ENCODE data around the gene NDNF.

DNA sequence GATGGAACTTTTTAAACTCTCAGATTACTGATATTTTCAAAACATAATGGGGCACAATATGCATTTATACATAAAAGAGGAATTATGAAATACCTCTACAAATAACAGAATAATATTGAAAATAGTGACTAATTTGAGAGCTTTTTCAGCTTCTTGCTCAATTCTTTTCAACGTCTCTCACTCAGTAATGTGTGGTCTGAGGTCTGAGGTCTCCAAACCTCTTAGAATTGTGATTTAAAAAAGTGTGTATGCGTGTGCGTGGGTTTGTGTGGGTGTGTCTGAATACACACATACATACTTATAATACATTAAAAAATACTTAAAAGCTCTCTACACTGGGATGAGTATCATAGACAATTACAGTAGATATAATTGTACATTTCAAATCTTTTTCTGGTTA, 7.9 kb downstream of the NDNF start:
- TF ChIP-seq, protein P1, sequence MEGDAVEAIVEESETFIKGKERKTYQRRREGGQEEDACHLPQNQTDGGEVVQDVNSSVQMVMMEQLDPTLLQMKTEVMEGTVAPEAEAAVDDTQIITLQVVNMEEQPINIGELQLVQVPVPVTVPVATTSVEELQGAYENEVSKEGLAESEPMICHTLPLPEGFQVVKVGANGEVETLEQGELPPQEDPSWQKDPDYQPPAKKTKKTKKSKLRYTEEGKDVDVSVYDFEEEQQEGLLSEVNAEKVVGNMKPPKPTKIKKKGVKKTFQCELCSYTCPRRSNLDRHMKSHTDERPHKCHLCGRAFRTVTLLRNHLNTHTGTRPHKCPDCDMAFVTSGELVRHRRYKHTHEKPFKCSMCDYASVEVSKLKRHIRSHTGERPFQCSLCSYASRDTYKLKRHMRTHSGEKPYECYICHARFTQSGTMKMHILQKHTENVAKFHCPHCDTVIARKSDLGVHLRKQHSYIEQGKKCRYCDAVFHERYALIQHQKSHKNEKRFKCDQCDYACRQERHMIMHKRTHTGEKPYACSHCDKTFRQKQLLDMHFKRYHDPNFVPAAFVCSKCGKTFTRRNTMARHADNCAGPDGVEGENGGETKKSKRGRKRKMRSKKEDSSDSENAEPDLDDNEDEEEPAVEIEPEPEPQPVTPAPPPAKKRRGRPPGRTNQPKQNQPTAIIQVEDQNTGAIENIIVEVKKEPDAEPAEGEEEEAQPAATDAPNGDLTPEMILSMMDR (IDR thresholded peaks at IDR 0.05), result no peak
- TF ChIP-seq POLR2A (IDR thresholded peaks at IDR 0.05), result no peak

All from sigmoid colon (tissue), 3 donors.